ENCODE results near the gene IHH. TPM values are rescaled to one million over a fixed set of nuclear protein-coding genes. Genes with fewer than 3 reads are reported as not detected.

The IHH gene
- total and polyA plus RNA-seq, 9 of the 15 experiments (the other 6 are each of a cell fraction or from before 2014, with no cell fraction given), result 0.07 TPM; not detected in 8

GRCh38 chr2:219084791-219085190 lies 24.1 kb upstream of the IHH start:
- Histone ChIP-seq H3K27me3 (ENCODE audit: control insufficient read depth in 2 of 2, insufficient read depth in 2 of 2, low read length in 2 of 2) (no peaks in the 10 kb centered on the region), H3K9me3 (replicated peaks; ENCODE audit: control insufficient read depth, insufficient read depth, low read depth, low read length) (no peaks in the 10 kb centered on the region), H3K4me1 (replicated peaks in 1 of 2; ENCODE audit: control insufficient read depth in 2 of 2, insufficient read depth in 2 of 2, low read length in 2 of 2) (0 out of 5 replicates have a peak, but pooled peaks cover 0 to 2% of the 10 kb centered on the region in 2 experiments), H4K20me1 (replicated peaks; ENCODE audit: control insufficient read depth, insufficient read depth, low read length) (no peaks in the 10 kb centered on the region), H3K9me1 (ENCODE audit: control insufficient read depth, insufficient read depth, low read length) (peaks cover 2% of the 10 kb centered on the region), H3K4me2 (ENCODE audit: insufficient read depth, low read length) (no peak overlapping the region), H3K27ac (ENCODE audit: extremely low read depth, low read depth, low read length) (no peak overlapping the region), H2AFZ (ENCODE audit: low read depth, low read length) (no peak overlapping the region), H3K4me3 (no peak overlapping the region), H3K79me2 (ENCODE audit: control insufficient read depth, insufficient read depth, low read length) (no peaks in the 10 kb centered on the region), H3K36me3 (ENCODE audit: control insufficient read depth, insufficient read depth, low read length) (no peaks in the 10 kb centered on the region), H3K9ac (ENCODE audit: insufficient read depth in 1 of 2, low read depth in 2 of 2, low read length in 2 of 2) (no peak overlapping the region)
- ATAC-seq (no peak), FAIRE-seq (no peak), DNase-seq (ENCODE audit: extremely low read depth in 1 of 4, low spot score in 3 of 4) (no peak)
- BruUV-seq (replicated peaks), result no TSS peak
- TF ChIP-seq FOXK2 (conservative IDR thresholded peaks at IDR 0.05 in 1 of 2, IDR thresholded peaks at IDR 0.05 in 1 of 2; ENCODE audit: low read depth in 2 of 2) (no peak), ZNF76 (CRISPR knock-in tag; IDR thresholded peaks at IDR 0.05; ENCODE audit: borderline replicate concordance) (no peak), HDAC8 (tag; IDR thresholded peaks at IDR 0.05) (no peak), L3MBTL2 (IDR thresholded peaks at IDR 0.05) (no peak), TRIM28 (IDR thresholded peaks at IDR 0.05) (no peak)
- TF ChIP-seq, protein P1, sequence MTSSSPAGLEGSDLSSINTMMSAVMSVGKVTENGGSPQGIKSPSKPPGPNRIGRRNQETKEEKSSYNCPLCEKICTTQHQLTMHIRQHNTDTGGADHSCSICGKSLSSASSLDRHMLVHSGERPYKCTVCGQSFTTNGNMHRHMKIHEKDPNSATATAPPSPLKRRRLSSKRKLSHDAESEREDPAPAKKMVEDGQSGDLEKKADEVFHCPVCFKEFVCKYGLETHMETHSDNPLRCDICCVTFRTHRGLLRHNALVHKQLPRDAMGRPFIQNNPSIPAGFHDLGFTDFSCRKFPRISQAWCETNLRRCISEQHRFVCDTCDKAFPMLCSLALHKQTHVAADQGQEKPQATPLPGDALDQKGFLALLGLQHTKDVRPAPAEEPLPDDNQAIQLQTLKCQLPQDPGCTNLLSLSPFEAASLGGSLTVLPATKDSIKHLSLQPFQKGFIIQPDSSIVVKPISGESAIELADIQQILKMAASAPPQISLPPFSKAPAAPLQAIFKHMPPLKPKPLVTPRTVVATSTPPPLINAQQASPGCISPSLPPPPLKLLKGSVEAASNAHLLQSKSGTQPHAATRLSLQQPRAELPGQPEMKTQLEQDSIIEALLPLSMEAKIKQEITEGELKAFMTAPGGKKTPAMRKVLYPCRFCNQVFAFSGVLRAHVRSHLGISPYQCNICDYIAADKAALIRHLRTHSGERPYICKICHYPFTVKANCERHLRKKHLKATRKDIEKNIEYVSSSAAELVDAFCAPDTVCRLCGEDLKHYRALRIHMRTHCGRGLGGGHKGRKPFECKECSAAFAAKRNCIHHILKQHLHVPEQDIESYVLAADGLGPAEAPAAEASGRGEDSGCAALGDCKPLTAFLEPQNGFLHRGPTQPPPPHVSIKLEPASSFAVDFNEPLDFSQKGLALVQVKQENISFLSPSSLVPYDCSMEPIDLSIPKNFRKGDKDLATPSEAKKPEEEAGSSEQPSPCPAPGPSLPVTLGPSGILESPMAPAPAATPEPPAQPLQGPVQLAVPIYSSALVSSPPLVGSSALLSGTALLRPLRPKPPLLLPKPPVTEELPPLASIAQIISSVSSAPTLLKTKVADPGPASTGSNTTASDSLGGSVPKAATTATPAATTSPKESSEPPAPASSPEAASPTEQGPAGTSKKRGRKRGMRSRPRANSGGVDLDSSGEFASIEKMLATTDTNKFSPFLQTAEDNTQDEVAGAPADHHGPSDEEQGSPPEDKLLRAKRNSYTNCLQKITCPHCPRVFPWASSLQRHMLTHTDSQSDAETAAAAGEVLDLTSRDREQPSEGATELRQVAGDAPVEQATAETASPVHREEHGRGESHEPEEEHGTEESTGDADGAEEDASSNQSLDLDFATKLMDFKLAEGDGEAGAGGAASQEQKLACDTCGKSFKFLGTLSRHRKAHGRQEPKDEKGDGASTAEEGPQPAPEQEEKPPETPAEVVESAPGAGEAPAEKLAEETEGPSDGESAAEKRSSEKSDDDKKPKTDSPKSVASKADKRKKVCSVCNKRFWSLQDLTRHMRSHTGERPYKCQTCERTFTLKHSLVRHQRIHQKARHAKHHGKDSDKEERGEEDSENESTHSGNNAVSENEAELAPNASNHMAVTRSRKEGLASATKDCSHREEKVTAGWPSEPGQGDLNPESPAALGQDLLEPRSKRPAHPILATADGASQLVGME (CRISPR knock-in tag; IDR thresholded peaks at IDR 0.05), result no peak
- ChIA-PET POLR2A (interaction anchor here (0.7 kb wide), 1 partner anchor 11 kb away, joined by 3 read pairs; no protein-coding TSS in a partner anchor), CTCF (ENCODE audit: low intra/inter-chr PET ratio) (no interaction called here)
- intact Hi-C loops (cut with micrococcal nuclease), result no loop called here
- in situ Hi-C loops (cut with MboI), result no loop called here
